Measurements from ENCODE around the gene MBD2.

- TF ChIP-seq, protein P1, sequence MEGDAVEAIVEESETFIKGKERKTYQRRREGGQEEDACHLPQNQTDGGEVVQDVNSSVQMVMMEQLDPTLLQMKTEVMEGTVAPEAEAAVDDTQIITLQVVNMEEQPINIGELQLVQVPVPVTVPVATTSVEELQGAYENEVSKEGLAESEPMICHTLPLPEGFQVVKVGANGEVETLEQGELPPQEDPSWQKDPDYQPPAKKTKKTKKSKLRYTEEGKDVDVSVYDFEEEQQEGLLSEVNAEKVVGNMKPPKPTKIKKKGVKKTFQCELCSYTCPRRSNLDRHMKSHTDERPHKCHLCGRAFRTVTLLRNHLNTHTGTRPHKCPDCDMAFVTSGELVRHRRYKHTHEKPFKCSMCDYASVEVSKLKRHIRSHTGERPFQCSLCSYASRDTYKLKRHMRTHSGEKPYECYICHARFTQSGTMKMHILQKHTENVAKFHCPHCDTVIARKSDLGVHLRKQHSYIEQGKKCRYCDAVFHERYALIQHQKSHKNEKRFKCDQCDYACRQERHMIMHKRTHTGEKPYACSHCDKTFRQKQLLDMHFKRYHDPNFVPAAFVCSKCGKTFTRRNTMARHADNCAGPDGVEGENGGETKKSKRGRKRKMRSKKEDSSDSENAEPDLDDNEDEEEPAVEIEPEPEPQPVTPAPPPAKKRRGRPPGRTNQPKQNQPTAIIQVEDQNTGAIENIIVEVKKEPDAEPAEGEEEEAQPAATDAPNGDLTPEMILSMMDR (conservative IDR thresholded peaks at IDR 0.05 in 1 of 2, IDR thresholded peaks at IDR 0.05 in 1 of 2; ENCODE audit: extremely low read depth in 1 of 2, insufficient read depth in 1 of 2, low read depth in 1 of 2, low read length in 2 of 2) = no peak
- TF ChIP-seq EZH2 (IDR thresholded peaks at IDR 0.05; ENCODE audit: borderline replicate concordance, low read length) = no peak
These were observed 9.3 kb upstream of the MBD2 start for GRCh38 chr18:54233747-54234146.
